Cardiac fibroblast (primary cell): ENCODE data around the gene TMEM115.

Source experiments
- DNase-seq, 2 donors: peaks; one replicate each; pipeline versions ENCODE4 v3.0.0 to v3.0.0-alpha.2; 2010; ENCODE audit warnings: low read depth in 2 of 2
- H3K4me3 ChIP-seq, 2 donors: replicated peaks in 1 of 2; 1 replicate in 1 of 2; 2 replicates in 1 of 2; pipeline ENCODE4 v1.5.1; 2011; ENCODE audit warnings: low read depth in 2 of 2, low read length in 2 of 2, mild to moderate bottlenecking in 2 of 2, moderate library complexity in 1 of 2
- CTCF ChIP-seq: IDR thresholded peaks from one replicate; pipeline ENCODE4 v1.5.1; 2011; ENCODE audit warnings: low read depth, mild to moderate bottlenecking, low read length, inconsistent platforms

Gene TMEM115

GRCh38 chr3:50345586-50346234, 13.6 kb downstream of the TMEM115 start, which contains the start of gene ZMYND10:
ZMYND10 (minus strand) TSS chr3:50345732; CDS start chr3:50345579, 153 bp downstream.
- peak within 1 kb of the TSS; percentile 46 to 52 for H3K4me3 ChIP-seq
- peak; percentile 58 to 64 for DNase-seq
- no peak for TF ChIP-seq CTCF

GRCh38 chr3:50345008-50345407, 14.3 kb downstream of the TMEM115 start:
- peak overlapping the region in 1 of 2 donors; percentile 46 for H3K4me3 ChIP-seq
- TF ChIP-seq CTCF = no peak
- DNase-seq = no peak

- H3K4me3 ChIP-seq = no peak overlapping the region
- no peak for TF ChIP-seq CTCF
- no peak for DNase-seq
Observed at GRCh38 chr3:50342813-50343633, 16.3 kb downstream of the TMEM115 start.

- no peak for DNase-seq
- H3K4me3 ChIP-seq = no peak overlapping the region
- no peak for TF ChIP-seq CTCF
Observed at GRCh38 chr3:50341996-50342650, 17.2 kb downstream of the TMEM115 start.

GRCh38 chr3:50341537-50341936, 17.8 kb downstream of the TMEM115 start:
- DNase-seq = no peak
- TF ChIP-seq CTCF = no peak
- peak overlapping the region; percentile 42 to 64 for H3K4me3 ChIP-seq

GRCh38 chr3:50340448-50341329, 18.6 kb downstream of the TMEM115 start, which contains the start of gene RASSF1:
RASSF1 (minus strand) TSS chr3:50340836; CDS start chr3:50340805, 31 bp downstream.
- peak; percentile 64 for DNase-seq
- peak within 1 kb of the TSS; percentile 43 to 64 for H3K4me3 ChIP-seq
- TF ChIP-seq CTCF = no peak
